ENCODE results near the gene CAPRIN1.

The CAPRIN1 gene

GRCh38 chr11:34055218-34056000 lies 3.9 kb downstream of the CAPRIN1 start:
- no peak for TF ChIP-seq REST (IDR thresholded peaks at IDR 0.05; ENCODE audit: insufficient read depth in 1 of 2, low read depth in 2 of 2, low read length in 2 of 2)
- TF ChIP-seq SIN3A (IDR thresholded peaks at IDR 0.05; ENCODE audit: borderline replicate concordance, insufficient read depth, low read length): no peak
- TF ChIP-seq TAF1 (IDR thresholded peaks at IDR 0.05; ENCODE audit: borderline replicate concordance, insufficient read depth, low read length): no peak
- no peak for TF ChIP-seq FOXP2 (optimal IDR thresholded peaks at IDR 0.05; ENCODE audit: borderline replicate concordance, extremely low read depth, extremely low read length, insufficient read depth)
- TF ChIP-seq POLR2AphosphoS5 (IDR thresholded peaks at IDR 0.05; ENCODE audit: low read depth, low read length): no peak; the same call in 1 of the 2 replicates

- TF ChIP-seq REST (IDR thresholded peaks at IDR 0.05; ENCODE audit: insufficient read depth in 1 of 2, low read depth in 2 of 2, low read length in 2 of 2): no peak
- no peak for TF ChIP-seq SIN3A (IDR thresholded peaks at IDR 0.05; ENCODE audit: borderline replicate concordance, insufficient read depth, low read length)
- TF ChIP-seq TAF1 (IDR thresholded peaks at IDR 0.05; ENCODE audit: borderline replicate concordance, insufficient read depth, low read length): no peak
- TF ChIP-seq FOXP2 (optimal IDR thresholded peaks at IDR 0.05; ENCODE audit: borderline replicate concordance, extremely low read depth, extremely low read length, insufficient read depth): no peak
- TF ChIP-seq POLR2AphosphoS5 (IDR thresholded peaks at IDR 0.05; ENCODE audit: low read depth, low read length): no peak
Observed at GRCh38 chr11:34056672-34057071, 5.1 kb downstream of the CAPRIN1 start.

GRCh38 chr11:34063061-34063795 lies 11.7 kb downstream of the CAPRIN1 start:
- TF ChIP-seq POLR2AphosphoS5 (IDR thresholded peaks at IDR 0.05; ENCODE audit: low read depth, low read length) (no peak), TAF1 (IDR thresholded peaks at IDR 0.05; ENCODE audit: borderline replicate concordance, insufficient read depth, low read length) (no peak), FOXP2 (optimal IDR thresholded peaks at IDR 0.05; ENCODE audit: borderline replicate concordance, extremely low read depth, extremely low read length, insufficient read depth) (no peak), SIN3A (IDR thresholded peaks at IDR 0.05; ENCODE audit: borderline replicate concordance, insufficient read depth, low read length) (no peak), REST (IDR thresholded peaks at IDR 0.05; ENCODE audit: insufficient read depth in 1 of 2, low read depth in 2 of 2, low read length in 2 of 2) (no peak)

- no peak for TF ChIP-seq REST (IDR thresholded peaks at IDR 0.05; ENCODE audit: insufficient read depth in 1 of 2, low read depth in 2 of 2, low read length in 2 of 2)
- TF ChIP-seq POLR2AphosphoS5 (IDR thresholded peaks at IDR 0.05; ENCODE audit: low read depth, low read length): no peak
- no peak for TF ChIP-seq SIN3A (IDR thresholded peaks at IDR 0.05; ENCODE audit: borderline replicate concordance, insufficient read depth, low read length)
Observed at GRCh38 chr11:34064291-34064690, 12.8 kb downstream of the CAPRIN1 start.

Measured in PFSK-1 (cell line).